Superior temporal gyrus (tissue), 1 donor: Measurements from ENCODE around the gene LGR4.
A peak's percentile ranks its signal among the peaks of the same experiment; 100 is the strongest.

Experiments used
- DNase-seq: peaks from one replicate; pipeline ENCODE4 v3.0.0-alpha.2; 2016; ENCODE audit errors: extremely low spot score

LGR4 gene

DNA sequence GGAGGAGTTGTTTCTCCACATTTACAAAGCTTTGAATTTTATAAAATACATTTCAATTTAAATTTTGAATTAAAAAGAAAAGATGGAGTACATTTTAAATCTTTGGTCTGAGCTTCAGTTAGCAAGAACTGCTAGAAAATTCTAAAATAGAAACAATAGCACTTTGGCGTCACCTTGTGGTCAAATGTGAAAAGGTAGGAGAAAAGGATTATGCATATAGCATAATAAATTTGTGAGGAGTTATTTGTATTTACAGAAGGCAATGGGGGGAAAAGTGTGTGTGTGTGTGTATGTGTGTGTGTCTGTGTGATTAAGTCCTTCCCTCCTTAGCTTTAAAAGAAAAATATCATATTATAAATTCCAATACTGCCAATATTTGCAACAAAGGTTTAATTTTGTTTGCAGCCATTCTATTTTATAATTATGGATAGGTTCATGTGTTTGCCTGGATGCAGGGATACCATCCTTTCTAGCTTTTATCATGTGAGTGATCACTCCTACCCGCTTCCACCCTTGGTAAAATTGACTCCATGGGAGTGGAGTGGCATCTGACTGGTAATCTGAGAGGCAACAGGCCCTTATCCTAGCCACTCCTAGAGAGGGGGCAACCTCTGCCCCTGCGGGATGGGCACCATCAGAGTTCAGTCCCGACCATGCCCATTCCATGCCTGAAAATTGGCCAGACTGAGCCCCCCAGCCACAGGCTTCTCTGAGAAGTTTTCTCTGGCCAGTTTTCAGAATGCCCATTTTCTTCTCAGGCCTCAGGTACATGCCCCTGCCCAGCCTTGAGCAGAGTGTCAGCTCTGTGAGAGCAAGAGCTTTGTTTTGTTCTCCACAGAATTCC lies 13.6 kb upstream of the LGR4 start:
- DNase-seq = peak; percentile 96

GRCh38 chr11:27482793-27483192 lies 10.2 kb upstream of the LGR4 start:
- no peak for DNase-seq

- DNase-seq = no peak
These were observed 9.4 kb upstream of the LGR4 start for GRCh38 chr11:27481992-27482391.

DNA sequence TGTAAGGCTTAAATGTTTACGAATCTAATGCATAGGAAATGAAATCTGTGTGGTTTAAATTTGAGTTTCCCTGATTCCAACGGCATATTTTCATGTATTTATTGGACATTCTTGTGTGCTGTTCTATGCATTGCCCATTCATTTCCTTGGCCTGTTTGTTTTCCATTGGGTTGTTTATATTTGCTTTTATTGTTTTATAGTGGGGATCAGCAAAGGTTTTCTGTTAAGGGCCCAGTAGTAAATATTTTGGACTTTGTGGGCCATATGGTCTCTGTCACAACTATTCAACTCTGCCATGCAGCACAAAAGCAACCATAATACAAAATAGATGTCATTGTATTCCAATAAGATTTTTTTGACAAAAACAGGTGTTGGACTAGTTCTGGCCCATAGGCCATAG lies 5.2 kb upstream of the LGR4 start:
- no peak for DNase-seq

- DNase-seq = no peak
These were observed 4.7 kb upstream of the LGR4 start for GRCh38 chr11:27477243-27477642.

DNA sequence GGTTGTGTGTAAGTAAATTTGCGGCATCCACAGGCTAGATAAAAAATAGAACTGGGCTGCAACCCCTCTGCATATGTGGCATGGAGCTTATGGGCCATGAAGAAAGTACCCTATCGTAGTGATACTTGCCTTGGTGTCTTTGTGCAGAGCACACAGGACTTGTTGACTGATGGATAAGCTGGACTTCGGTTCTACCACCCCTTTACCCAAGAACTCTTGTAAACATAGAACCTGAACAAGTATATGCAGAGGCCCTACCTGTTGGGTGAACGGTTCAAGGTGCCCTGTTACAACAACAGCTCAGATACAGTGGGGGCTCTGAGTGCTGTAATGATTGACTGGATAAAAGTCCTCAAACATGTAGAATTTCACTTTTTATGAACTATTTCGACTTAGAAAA lies 3.0 kb upstream of the LGR4 start:
- no peak for DNase-seq

DNA sequence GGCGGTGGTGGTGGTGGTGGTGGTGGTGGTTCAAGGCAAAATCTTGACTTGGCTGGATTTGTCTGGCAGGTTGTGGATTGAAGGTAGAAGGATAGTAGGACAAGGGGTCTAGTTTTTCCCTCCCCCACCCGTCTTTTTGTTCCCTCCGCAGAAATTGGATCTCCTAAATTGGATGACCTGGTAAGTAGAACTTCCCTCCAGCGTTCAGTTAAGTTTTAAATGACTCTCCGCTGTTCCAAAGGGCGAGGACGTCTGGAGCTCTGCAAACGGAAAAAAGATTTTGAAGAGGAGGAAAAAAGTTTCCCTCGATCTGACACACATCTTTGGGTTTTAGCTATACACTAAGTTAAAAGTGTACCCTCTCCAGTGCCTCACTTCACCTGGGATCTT lies 422 bp upstream of the LGR4 start:
- DNase-seq = no peak

GRCh38 chr11:27471589-27472397 lies 797 bp downstream of the LGR4 start:
- no peak for DNase-seq

- DNase-seq = no peak
These were observed 1.6 kb downstream of the LGR4 start for GRCh38 chr11:27470826-27471588.

- DNase-seq = no peak
These were observed 2.4 kb downstream of the LGR4 start for GRCh38 chr11:27470166-27470565.

GRCh38 chr11:27468995-27469695 lies 3.4 kb downstream of the LGR4 start:
- no peak for DNase-seq

- DNase-seq = no peak
These were observed 4.2 kb downstream of the LGR4 start for GRCh38 chr11:27468209-27468994.

DNA sequence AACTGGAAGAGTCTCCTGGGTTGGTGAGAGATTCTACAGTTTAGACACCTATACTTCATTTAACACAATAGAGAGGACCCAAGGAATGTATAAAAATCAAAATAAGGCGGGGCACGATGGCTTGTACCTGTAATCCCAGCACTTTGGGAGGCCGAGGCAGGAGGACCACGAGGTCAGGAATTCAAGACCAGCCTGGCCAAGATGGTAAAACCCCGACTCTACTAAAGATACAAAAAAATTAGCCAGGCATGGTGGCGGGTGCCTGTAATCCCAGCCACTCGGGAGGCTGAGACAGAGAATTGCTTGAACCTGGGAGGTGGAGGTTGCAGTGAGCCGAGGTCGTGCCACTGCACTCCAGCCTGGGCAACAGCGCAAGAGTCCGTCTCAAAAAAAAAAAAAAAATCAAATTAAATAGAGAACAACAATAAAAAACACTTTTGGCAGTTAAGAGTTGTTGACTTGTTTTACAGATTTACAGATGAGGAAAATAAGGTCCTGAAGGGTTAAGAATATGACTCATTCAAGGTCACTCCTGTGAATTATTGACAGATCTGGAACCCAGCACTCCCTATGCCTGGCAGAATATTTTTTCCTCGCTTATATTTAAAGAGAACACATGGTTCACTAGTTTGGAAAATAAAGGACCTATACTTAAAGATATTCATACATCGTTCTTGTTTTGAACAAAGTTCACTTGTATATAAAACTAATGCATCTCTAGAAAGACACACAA lies 5.2 kb downstream of the LGR4 start:
- no peak for DNase-seq

DNA sequence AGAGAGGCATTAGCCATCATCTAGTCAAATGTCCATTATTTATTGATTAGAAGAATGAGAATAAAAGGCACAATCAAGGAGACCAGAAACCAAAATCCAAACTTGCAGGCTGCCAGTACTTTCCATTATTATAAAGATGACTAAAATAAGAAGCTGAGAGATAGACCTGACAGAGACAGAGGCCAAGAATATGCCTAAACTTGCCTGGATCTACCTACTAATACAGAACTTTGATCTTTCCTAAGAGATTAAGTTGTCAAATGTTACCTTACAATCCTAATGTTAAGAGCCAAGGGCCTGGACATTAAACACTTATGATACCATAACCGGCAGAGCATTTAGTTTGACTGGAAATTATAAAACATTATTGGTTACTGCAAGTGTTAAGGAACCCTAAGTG lies 6.2 kb downstream of the LGR4 start:
- DNase-seq = peak; percentile 16

DNA sequence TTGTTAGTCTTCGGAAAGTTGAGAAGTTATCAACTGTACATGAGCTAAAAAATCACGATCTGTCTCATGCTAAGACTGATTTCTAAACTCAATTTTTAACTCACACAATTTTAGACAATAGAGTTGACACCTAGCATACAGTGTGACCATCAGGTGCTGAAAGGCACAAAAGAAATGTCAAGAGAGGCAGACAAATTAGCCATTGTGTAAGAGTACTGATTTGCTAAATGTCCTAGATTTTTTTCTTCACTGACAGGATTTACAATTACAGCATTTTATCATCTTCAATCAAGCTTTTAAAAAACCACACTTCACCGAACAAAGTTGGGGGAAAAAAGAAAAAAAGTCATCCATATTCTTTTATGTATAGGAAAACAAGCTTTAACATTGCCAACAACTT lies 7.0 kb downstream of the LGR4 start:
- DNase-seq = peak; percentile 17

DNA sequence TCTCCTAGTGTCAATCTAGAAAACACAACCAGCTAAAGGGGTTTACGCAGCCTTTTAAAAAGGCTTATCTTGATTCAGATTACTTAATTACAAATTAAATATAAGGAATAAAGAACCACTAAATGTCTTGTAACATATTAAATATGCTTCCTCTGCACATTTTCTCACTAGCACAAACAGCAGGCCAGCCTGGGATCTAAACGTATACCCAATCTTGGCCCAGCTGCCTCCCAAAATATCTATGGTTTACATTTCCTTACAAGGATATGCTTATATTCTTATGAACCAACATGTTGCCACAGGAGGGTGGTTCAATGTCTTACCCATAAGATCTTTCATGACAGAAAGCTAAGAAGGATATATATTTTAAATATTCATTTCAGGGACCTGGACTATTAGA lies 7.7 kb downstream of the LGR4 start:
- DNase-seq = no peak

- DNase-seq = no peak
These were observed 8.3 kb downstream of the LGR4 start for GRCh38 chr11:27464289-27464696.

DNA sequence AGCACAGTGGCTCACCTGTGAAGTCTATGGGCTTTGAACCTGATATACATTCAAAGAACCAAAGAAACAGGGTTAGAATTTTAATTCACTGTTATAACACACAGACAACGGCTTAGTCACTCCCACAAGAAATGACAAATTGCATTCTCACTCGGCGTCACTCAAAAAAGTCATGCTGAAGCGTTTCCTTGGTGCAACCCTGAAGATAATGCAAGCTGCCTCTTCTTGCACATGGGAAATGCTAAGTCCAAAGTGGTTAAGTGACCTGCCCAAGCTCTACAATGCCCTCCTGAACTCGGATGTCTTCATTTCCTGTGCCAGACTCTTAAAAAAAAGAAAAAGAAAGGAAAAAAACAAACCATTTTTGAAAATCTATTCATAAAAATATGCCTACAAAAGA lies 10.0 kb downstream of the LGR4 start:
- no peak for DNase-seq

DNA sequence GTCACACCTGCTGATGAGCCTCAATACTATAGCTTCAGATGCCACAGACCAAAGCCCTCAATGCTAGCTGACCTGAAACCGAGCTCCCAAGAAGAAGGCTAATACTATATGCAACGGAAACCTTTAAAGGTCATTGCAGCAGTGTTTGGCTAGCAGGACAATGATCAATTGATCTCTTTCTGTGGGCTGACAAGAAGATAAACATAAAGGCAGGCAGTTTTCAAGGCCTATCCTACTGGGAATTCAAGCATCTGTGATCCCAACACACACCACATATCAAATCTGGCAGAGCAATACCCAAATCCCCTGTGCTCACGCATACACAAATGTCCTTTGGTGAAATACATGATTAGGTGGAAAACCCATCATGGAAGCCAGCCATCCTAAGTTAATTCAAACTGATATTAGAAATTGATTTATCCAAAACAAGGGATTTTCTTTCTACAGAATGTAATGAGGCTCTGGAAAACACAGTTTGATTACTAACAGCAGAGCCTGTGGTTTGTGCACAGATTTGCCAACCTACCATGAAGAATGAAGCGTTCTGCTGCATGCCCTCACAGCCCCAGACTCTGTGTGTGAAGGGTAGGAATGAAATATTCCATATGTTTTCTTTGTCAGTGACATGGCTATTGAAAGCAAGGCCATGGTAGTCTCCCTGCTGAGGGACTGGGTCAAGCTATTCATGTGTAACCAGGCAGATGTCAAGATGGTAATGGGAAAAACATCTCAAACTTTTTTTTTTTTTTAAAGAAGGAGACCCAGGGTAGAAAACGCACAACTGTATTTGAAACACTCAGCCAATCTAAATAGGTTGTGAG lies 12.2 kb downstream of the LGR4 start:
- DNase-seq = no peak
